Rectal smooth muscle tissue (tissue), 1 donor: ENCODE measurements around the gene CYBC1.

Experiments used
- H3K27ac ChIP-seq: one replicate; pipeline ENCODE4 v1.7.0; 2013; ENCODE audit warnings: low read depth, low read length, inconsistent platforms
- H3K27me3 ChIP-seq: one replicate; pipeline ENCODE4 v1.7.0; 2013; ENCODE audit warnings: low read length; ENCODE audit not compliant: control insufficient read depth, insufficient read depth
- H3K36me3 ChIP-seq: one replicate; pipeline ENCODE4 v1.7.0; 2013; ENCODE audit warnings: low read length; ENCODE audit not compliant: control insufficient read depth, insufficient read depth
- H3K4me1 ChIP-seq: one replicate; pipeline ENCODE4 v1.7.0; 2013; ENCODE audit warnings: low read length; ENCODE audit not compliant: control insufficient read depth, insufficient read depth
- H3K4me3 ChIP-seq: one replicate; pipeline ENCODE4 v1.7.0; 2013; ENCODE audit warnings: low read length
- H3K9ac ChIP-seq: one replicate; pipeline ENCODE4 v1.7.0; 2013; ENCODE audit warnings: low read length

The CYBC1 gene

DNA sequence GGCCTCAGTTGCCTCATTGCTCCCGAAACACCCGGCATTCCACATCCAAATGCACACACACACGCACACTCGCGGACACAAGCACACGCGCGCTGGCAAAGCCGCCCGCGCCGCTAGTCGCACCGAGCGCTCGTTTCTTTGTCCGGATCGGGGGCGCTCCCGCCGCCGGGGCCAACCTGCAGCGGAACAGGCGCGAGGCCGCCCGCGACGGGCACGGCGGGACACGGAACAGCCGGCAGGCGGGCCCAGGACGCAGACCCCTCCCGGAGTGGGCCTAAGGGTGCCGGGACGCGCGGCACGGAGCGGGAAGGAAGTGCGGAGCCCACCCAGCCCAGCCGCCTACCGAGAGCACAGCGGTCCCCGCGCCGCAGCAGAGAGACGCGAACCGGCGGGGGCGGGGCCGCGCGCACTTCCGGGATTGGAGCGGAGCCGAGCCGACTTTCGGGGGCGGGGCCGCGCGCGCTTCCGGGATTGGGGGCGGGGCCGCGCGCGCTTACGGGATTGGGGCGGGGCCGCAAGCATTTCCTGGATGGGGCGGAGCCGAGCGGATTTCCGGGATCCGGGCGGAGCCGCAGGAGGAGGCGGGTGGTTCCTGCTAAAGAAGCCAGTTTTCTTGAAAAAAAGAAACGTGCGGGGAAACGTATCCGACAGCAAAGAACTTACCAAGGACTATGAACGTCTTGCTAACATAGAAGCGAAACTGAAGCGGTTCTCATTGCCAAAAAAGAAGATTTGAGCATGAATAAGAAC is at the start of gene CYBC1:
TSS of gene CYBC1 (minus strand) at position 396 of the 750 bp plus-strand sequence. CDS start 1,498 bp downstream, outside the sequence.
- Histone ChIP-seq H3K27me3 (no peaks in the 10 kb centered on the region), H3K27ac (peak within 1 kb of the TSS; percentile 89), H3K4me1 (peaks cover 7% of the 10 kb centered on the region), H3K36me3 (no peaks in the 10 kb centered on the region), H3K4me3 (peak within 1 kb of the TSS; percentile 72), H3K9ac (peak within 1 kb of the TSS; percentile 51)

- H3K27me3 ChIP-seq = no peaks in the 10 kb centered on the region
- no peaks in the 10 kb centered on the region for H3K36me3 ChIP-seq
- peak overlapping the region; percentile 68 for H3K4me3 ChIP-seq
- peaks cover 9% of the 10 kb centered on the region for H3K4me1 ChIP-seq
- peak overlapping the region; percentile 57 for H3K9ac ChIP-seq
- H3K27ac ChIP-seq = peak overlapping the region; percentile 88
These were observed 47.2 kb upstream of the CYBC1 start for GRCh38 chr17:82497483-82498405.

DNA sequence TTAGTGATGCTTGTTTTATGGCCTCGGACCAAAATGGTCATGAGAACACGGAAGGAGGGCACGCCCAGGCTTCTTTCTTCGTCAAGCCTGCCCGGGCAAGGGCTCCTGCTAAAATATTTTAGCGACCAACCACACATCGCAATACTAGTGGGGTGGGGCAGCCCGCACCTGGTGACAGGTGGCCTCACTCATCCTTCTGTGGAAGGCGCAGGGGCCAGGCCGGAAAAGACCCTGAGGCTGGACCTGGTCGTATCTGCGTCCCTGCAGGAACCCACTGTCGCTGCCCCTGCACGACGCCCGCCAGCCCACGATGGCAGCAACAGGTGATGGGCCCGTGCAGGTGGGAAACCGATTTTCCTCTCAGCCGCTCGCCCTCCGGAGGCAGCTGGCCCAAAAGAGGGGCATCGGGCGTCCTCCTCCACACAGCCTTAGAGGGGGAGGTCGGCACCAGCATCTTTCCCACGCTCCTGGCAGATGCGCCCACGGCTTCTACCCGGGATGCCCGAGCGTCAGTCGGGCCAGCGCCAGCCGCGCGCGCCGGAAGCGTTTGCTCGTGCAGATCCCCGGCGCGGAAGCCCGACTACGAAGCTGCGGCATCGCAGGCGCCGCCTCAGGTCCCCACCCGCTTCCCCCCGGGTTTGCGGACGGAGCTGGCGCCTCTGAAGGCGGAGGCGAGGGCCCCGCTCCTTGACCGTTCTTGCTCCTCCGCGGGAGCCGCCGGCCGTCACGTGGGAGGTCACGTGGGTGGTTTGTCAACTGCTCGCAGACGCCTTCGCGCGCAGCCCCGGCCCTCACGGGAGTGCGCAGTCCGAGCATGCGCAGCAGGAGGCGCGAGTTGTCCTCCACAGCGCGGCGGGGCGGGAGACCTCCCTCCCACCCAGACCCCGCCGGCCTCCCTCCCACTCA is 46.2 kb upstream of the CYBC1 start:
- Histone ChIP-seq H3K27ac (peak overlapping the region; percentile 85), H3K27me3 (no peaks in the 10 kb centered on the region), H3K4me3 (peak overlapping the region; percentile 78), H3K4me1 (peaks cover 9% of the 10 kb centered on the region), H3K36me3 (no peaks in the 10 kb centered on the region), H3K9ac (peak overlapping the region; percentile 73)

DNA sequence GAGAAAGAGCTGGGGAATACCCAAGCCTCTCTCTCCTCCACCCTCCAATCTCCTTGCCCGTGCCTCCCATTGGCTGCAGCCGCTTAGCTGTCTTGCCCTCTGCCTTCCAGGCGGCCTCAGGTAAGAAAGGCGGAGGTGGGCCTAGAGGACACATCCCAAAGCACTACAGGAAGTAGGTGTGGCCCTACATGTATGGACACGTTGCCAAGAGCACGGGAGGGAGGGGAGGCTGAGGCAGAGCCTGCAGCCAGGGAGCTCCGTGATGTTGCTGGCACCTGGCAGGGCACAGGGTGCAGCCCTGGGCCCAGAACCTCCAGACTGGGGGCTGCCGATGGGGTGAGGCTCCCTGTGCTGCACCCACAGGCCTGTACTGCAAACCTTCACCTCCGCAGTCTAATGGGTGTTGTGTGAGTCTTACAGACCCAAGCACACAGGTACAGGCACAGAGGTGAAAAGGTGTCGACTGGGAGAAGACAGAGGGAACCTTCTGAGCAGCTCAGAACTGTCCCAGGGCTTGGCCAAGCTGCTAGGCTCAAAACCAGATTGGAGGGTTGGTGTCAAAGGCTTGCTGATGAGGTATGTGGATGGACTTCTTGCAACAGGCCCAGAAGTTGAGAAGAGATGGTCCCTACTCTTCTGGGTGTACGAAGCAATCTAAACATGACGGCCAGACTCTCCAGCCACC is 45.4 kb upstream of the CYBC1 start:
- H3K4me3 ChIP-seq = peak overlapping the region; percentile 78
- H3K27ac ChIP-seq = no peak overlapping the region
- peaks cover 9% of the 10 kb centered on the region for H3K4me1 ChIP-seq
- H3K36me3 ChIP-seq = no peaks in the 10 kb centered on the region
- H3K27me3 ChIP-seq = no peaks in the 10 kb centered on the region
- no peak overlapping the region for H3K9ac ChIP-seq

DNA sequence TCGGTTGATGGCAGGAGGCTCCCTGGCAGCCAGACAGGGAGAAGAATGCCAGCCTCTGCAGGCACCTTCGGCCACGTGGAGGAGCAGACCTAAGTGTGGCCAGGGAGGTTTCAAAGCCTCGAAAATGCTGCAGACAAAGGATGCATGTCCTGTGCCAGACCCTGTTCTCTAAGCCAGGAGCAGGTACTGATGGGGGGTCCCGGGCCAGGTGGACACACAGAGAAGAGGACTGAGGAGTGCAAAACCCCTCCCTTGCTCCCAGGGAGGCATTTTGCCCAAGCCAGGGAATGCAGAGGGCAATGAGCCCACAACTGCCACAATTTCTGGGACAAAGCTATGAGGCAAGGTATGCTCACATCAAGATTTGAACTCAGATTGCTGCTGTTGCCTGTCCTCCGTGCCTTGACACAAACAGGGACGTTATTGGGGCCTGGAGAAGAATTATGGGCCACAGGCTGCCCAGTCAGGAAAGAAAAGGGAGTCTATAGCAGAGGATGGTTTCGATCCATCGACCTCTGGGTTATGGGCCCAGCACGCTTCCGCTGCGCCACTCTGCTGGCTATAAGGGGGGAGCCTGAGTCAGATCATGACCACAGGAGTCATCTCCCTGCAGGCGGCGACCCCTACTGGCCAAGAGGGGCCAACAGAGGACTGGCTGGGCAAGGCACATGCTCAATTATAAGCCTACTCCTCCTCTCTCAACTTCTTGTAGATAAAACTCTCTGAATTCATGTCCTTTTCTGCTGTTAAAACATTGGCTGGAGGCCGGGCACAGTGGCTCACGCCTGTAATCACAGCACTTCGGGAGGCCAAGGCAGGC is 43.9 kb upstream of the CYBC1 start:
- no peaks in the 10 kb centered on the region for H3K36me3 ChIP-seq
- no peak overlapping the region for H3K9ac ChIP-seq
- H3K4me3 ChIP-seq = no peak overlapping the region
- no peaks in the 10 kb centered on the region for H3K27me3 ChIP-seq
- peaks cover 9% of the 10 kb centered on the region for H3K4me1 ChIP-seq
- peak overlapping the region; percentile 46 for H3K27ac ChIP-seq

- no peak overlapping the region for H3K9ac ChIP-seq
- H3K4me3 ChIP-seq = no peak overlapping the region
- H3K27ac ChIP-seq = no peak overlapping the region
- peaks cover 9% of the 10 kb centered on the region for H3K4me1 ChIP-seq
- no peaks in the 10 kb centered on the region for H3K27me3 ChIP-seq
- no peaks in the 10 kb centered on the region for H3K36me3 ChIP-seq
These were observed 42.8 kb upstream of the CYBC1 start for GRCh38 chr17:82493226-82493781.

DNA sequence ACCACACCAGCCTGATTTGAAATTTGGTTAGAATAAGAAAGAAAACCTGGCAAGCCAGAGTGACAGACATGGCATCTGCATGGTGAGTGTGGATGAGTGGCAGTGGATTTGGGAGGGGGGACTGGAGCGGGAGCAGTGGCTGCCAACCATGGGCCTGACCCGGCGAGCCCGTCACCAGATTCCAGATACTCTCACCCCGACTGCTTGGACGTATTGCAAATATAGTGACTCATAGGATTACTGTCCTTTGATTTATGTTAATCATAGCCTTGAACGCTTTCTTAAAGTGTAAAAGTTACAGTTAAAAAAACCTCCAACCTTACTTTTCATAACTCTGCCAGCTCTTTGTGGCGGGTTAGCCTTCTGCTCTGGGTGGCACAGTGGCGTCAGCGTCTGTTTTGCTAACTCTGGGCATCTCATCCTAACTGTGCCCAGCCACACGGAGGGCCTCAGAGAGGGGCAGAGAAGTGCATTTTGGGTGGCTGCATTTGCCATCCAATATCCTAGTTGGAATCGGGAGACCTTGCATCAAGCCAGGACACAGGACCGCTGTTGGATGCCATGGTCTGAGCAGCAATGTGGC is 42.2 kb upstream of the CYBC1 start:
- no peaks in the 10 kb centered on the region for H3K36me3 ChIP-seq
- H3K9ac ChIP-seq = no peak overlapping the region
- H3K27ac ChIP-seq = no peak overlapping the region
- no peaks in the 10 kb centered on the region for H3K27me3 ChIP-seq
- no peak overlapping the region for H3K4me3 ChIP-seq
- H3K4me1 ChIP-seq = peaks cover 9% of the 10 kb centered on the region

DNA sequence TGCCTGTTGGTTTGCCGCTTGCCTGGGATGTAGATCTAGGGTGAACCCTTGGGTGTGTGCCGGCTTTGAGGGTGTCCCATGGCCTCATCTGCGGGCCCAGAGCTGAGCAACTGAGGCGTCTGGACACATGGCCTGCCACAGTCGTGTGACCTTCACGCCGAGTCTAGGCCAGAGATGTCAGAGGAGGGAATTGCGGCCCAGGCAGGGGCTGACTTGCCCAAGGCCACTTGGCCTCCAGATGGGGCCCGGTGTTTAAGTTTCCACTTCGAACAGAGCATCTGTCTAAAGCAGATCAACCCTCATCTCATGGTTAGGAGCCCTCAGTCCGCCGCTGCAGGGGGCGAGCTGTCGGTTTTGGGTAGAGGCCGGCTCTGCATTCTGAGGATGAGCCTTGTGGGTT is 41.0 kb upstream of the CYBC1 start:
- H3K36me3 ChIP-seq = peaks cover 5% of the 10 kb centered on the region
- no peak overlapping the region for H3K4me3 ChIP-seq
- H3K27me3 ChIP-seq = no peaks in the 10 kb centered on the region
- H3K4me1 ChIP-seq = peaks cover 6% of the 10 kb centered on the region
- no peak overlapping the region for H3K27ac ChIP-seq
- no peak overlapping the region for H3K9ac ChIP-seq

GRCh38 chr17:82491196-82491530 is 40.6 kb upstream of the CYBC1 start:
- Histone ChIP-seq H3K27ac (no peak overlapping the region), H3K27me3 (no peaks in the 10 kb centered on the region), H3K9ac (no peak overlapping the region), H3K36me3 (peaks cover 5% of the 10 kb centered on the region), H3K4me3 (no peak overlapping the region), H3K4me1 (peaks cover 4% of the 10 kb centered on the region)

DNA sequence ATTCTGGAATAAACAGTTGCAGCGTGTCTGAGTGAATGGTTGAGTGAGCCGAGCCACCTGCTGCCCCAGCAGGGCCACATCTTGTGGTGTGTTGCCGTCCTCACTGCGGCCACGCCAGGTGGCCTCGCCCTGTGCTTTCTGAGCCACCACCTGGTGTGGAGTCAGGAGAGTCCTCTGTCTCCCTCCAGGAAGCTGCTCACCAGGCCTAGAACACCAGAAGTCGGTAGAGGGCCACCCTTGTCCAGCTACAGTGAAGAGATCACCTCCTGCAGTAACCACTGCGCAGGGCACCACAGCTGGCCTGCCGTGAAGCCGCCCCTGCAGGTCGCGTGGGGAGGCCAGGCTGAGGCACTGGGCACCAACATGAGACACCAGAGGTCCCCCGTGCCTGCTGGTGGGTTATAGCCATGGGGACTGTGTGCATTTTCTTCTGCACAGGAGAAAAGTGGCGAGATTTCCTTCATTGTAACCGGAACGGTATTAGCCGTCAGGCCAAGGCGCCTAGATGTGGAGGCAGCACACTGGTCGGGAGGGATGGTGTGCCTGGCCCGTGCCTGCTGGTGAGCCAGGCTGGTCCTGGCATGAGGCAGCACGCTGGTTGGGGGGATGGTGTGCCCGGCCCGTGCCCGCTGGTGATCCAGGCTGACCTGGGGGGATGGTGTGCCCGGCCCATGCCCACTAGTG is 40.1 kb upstream of the CYBC1 start:
- H3K9ac ChIP-seq = no peak overlapping the region
- H3K4me3 ChIP-seq = no peak overlapping the region
- H3K27ac ChIP-seq = no peak overlapping the region
- H3K4me1 ChIP-seq = peaks cover 4% of the 10 kb centered on the region
- H3K27me3 ChIP-seq = no peaks in the 10 kb centered on the region
- peaks cover 10% of the 10 kb centered on the region for H3K36me3 ChIP-seq
